CD4-positive, alpha-beta T cell treated with Interleukin-4 for 1 hour (primary cell): ENCODE data around the gene ARL15.
"Not testable (repeated sequence)": the region's sequence is repeated elsewhere in the genome, so short reads cannot be mapped to it uniquely, and the experiment has no call there.

Experiments used
- DNase-seq, 2 donors: peaks; one replicate each; pipeline ENCODE4 v3.0.0-alpha.2; 2020 to 2022

ARL15 gene

GRCh38 chr5:53879708-53880323 is 430.6 kb downstream of the ARL15 start:
- no peak for DNase-seq

GRCh38 chr5:53878015-53878414 is 432.4 kb downstream of the ARL15 start:
- DNase-seq: no peak

- DNase-seq: no peak
Measured at GRCh38 chr5:53877243-53877642, 433.1 kb downstream of the ARL15 start.

DNA sequence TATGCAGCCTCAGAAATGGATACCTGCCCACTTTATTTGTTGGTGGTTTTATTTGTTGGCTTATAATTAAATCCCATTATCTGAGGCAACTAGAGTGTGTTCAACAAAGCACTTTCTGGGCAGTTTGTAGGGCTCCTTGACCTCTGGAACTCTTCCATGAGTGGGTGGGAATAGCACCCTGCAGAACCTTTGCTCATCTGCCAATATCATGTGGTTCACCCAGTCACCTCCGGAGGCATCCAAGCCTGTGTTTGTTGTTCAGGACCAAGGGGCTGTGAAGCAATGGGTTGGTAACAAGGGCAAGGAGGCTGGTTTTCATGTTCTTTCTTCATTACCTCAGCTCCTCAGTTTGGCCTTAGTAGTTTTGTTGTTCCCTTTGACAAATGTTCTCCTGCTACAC is 436.0 kb downstream of the ARL15 start:
- no peak for DNase-seq

- no peak for DNase-seq
Measured at GRCh38 chr5:53873235-53873634, 437.1 kb downstream of the ARL15 start.

GRCh38 chr5:53871775-53872174 is 438.6 kb downstream of the ARL15 start:
- DNase-seq: no peak

DNA sequence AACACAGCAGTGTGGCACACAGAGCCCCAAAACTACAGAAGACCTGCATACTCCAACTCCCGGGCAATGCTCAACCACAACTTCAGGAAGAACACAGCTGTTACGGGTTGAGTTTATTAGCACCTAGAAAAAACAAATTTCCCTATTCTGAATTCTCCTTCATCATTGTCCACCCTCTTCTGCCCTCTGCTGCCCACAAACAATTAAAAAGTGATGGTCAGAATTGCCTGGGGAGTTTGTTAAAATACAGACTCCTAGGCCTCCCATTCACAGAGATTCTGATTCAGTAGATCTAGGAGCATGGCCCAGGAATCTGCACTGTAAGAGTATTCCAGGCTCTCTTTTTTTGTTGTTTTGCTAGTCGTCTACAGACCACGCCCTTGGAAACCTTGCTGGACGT is 439.3 kb downstream of the ARL15 start:
- no peak for DNase-seq

- DNase-seq: no peak
Measured at GRCh38 chr5:53858700-53859456, 451.5 kb downstream of the ARL15 start.

DNA sequence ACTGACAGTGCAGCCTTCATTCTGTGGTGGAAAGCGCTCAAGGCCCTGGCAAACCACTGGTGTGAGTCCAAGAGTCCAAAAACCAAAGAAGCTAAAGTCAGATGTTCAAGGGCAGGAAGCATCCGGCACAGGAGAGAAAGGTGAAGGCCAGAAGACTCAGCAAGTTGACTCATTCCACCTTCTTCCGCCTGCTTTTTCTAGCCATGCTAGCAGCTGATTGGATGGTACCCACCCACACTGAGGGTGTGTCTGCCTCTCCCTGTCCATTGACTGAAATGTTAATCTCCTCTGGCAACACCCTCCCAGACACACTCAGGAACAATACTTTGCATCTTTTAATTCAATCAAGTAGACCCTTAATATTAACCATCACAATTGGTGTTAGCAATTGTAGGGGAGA is 453.9 kb downstream of the ARL15 start:
- no peak for DNase-seq

DNA sequence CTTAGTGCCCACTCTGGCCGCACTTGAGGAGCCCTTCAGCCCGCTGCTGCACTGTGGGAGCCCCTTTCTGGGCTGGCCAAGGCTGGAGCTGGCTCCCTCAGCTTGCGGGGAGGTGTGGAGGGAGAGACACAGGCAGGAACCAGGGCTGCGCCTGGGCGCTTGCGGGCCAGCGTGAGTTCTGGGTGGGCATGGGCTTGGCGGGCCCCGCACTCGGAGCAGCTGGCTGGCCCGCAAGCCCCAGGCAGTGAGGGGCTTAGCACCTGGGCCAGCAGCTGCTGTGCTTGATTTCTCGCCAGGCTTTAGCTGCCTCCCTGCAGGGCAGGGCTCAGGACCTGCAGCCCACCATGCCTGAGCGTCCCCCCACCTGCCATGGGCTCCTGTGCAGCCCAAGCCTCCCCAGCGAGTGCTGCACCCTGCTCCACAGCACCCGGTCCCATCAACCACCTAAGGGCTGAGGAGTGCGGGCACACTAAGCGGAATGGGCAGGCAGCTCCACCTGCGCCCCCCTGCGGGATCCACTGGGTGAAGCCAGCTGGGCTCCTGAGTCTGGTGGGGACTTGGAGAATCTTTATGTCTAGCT is 473.4 kb downstream of the ARL15 start:
- DNase-seq: not testable (repeated sequence)

DNA sequence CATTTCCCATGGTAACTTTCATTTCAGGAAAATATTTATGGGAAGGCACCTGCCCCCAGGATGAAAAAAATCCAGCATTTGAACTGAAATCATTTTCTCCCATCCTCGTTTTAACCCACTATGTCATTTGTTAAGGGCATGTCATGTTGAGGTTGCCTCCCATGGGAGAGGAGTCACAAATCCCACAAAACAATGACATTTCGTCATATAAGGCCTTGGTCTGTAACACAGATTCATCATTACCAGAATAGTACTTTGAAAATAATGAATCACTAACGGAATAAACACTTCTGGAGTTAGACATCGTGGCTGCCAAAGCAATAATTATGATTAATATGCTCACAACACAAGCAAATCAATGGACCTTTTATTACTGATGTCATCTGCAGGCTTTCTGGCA is 475.9 kb downstream of the ARL15 start:
- DNase-seq: no peak
